ENCODE results near the gene CREBBP. TPM values are rescaled to one million over a fixed set of nuclear protein-coding genes. Genes with fewer than 3 reads are reported as not detected.

The CREBBP gene
- total RNA-seq, 1 experiment from 2014 or later: 79.1 TPM

GRCh38 chr16:3687021-3687420 is 193.5 kb downstream of the CREBBP start:
- Histone ChIP-seq H3K14ac (ENCODE audit: insufficient read depth, low read length) (no peak overlapping the region), H4K8ac (replicated peaks; ENCODE audit: insufficient read length, low read depth, low read length) (no peak overlapping the region), H3K9ac (ENCODE audit: extremely low read depth, insufficient read length, low read length) (no peak overlapping the region), H2BK120ac (ENCODE audit: low read depth, low read length, poor library complexity, severe bottlenecking) (no peak overlapping the region), H3K4ac (ENCODE audit: low read depth, low read length) (no peak overlapping the region), H2BK5ac (ENCODE audit: insufficient read length, low read length) (no peak overlapping the region), H2BK20ac (ENCODE audit: low read depth, low read length, poor library complexity, severe bottlenecking) (no peak overlapping the region), H3K79me2 (ENCODE audit: insufficient read depth, low read length) (no peaks in the 10 kb centered on the region), H3K56ac (ENCODE audit: insufficient read length, low read depth, low read length) (no peak overlapping the region), H3K9me3 (ENCODE audit: control insufficient read depth, low read depth, low read length) (no peaks in the 10 kb centered on the region), H3K79me1 (ENCODE audit: insufficient read depth, low read depth, low read length, poor library complexity, severe bottlenecking) (no peaks in the 10 kb centered on the region), H4K5ac (ENCODE audit: insufficient read length, low read depth, low read length) (no peak overlapping the region), H3K23me2 (ENCODE audit: insufficient read length, low read depth, low read length, poor library complexity, severe bottlenecking) (no peaks in the 10 kb centered on the region), H2AFZ (ENCODE audit: low read length) (no peak overlapping the region), H3K4me2 (ENCODE audit: insufficient read depth, insufficient read length, low read length) (no peak overlapping the region), H3K27me3 (ENCODE audit: insufficient read depth, low read length) (no peaks in the 10 kb centered on the region), H3K4me1 (ENCODE audit: insufficient read depth, low read length) (no peaks in the 10 kb centered on the region), H3T11ph (ENCODE audit: low read length) (no peak overlapping the region), H4K20me1 (ENCODE audit: control insufficient read depth, insufficient read depth, insufficient read length) (no peaks in the 10 kb centered on the region), H2BK15ac (ENCODE audit: low read depth, low read length) (no peak overlapping the region), H3K27ac (ENCODE audit: insufficient read length, low read depth, low read length) (no peak overlapping the region), H3K23ac (ENCODE audit: insufficient read length, low read depth, low read length) (no peak overlapping the region), H3K18ac (ENCODE audit: insufficient read length, low read depth, low read length) (no peak overlapping the region), H2BK12ac (ENCODE audit: insufficient read length, low read depth, low read length) (no peak overlapping the region), H4K91ac (ENCODE audit: insufficient read length, low read depth, low read length) (no peak overlapping the region), H2AK5ac (ENCODE audit: insufficient read length, low read length) (no peak overlapping the region)
- H3K27ac Mint-ChIP-seq: peak overlapping the region in 2 of 3 experiments; percentile 2 to 33; a peak in 2 of 7 replicates
- no peak overlapping the region; a peak in 1 of 5 replicates for H3K4me3 Mint-ChIP-seq
- H3K36me3 Mint-ChIP-seq (ENCODE audit: insufficient read depth in 1 of 3, low read depth in 3 of 3): peaks cover 35 to 81% (median 64%) of the 10 kb centered on the region in 3 experiments
- peaks cover 4 to 5% of the 10 kb centered on the region in 2 experiments; a peak in 3 of 4 replicates for H3K4me1 Mint-ChIP-seq
- TF ChIP-seq, protein P1, sequence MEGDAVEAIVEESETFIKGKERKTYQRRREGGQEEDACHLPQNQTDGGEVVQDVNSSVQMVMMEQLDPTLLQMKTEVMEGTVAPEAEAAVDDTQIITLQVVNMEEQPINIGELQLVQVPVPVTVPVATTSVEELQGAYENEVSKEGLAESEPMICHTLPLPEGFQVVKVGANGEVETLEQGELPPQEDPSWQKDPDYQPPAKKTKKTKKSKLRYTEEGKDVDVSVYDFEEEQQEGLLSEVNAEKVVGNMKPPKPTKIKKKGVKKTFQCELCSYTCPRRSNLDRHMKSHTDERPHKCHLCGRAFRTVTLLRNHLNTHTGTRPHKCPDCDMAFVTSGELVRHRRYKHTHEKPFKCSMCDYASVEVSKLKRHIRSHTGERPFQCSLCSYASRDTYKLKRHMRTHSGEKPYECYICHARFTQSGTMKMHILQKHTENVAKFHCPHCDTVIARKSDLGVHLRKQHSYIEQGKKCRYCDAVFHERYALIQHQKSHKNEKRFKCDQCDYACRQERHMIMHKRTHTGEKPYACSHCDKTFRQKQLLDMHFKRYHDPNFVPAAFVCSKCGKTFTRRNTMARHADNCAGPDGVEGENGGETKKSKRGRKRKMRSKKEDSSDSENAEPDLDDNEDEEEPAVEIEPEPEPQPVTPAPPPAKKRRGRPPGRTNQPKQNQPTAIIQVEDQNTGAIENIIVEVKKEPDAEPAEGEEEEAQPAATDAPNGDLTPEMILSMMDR (conservative IDR thresholded peaks at IDR 0.05): no peak
- H3K27me3 Mint-ChIP-seq (ENCODE audit: low read depth): no peaks in the 10 kb centered on the region
- DNase-seq: no peak
- no CpG with 5 or more reads among the region's 7 CpGs for WGBS (ENCODE audit: extremely low coverage, insufficient read length, low lambda C conversion rate)
- no peaks in the 10 kb centered on the region for H3K9me3 Mint-ChIP-seq

All from H9 (cell line).